GM10266 (cell line): ENCODE results near the gene CDPF1.

Experiments
- DNase-seq: peaks from one replicate; pipeline ENCODE4 v3.0.0; 2012; ENCODE audit errors: extremely low spot score
- CTCF ChIP-seq: IDR thresholded peaks from 2 replicates; pipeline ENCODE4 v1.5.1; 2012; ENCODE audit warnings: mild to moderate bottlenecking, low read depth; ENCODE audit not compliant: control insufficient read depth, insufficient read depth; ENCODE audit errors: missing control alignments

The CDPF1 gene

DNA sequence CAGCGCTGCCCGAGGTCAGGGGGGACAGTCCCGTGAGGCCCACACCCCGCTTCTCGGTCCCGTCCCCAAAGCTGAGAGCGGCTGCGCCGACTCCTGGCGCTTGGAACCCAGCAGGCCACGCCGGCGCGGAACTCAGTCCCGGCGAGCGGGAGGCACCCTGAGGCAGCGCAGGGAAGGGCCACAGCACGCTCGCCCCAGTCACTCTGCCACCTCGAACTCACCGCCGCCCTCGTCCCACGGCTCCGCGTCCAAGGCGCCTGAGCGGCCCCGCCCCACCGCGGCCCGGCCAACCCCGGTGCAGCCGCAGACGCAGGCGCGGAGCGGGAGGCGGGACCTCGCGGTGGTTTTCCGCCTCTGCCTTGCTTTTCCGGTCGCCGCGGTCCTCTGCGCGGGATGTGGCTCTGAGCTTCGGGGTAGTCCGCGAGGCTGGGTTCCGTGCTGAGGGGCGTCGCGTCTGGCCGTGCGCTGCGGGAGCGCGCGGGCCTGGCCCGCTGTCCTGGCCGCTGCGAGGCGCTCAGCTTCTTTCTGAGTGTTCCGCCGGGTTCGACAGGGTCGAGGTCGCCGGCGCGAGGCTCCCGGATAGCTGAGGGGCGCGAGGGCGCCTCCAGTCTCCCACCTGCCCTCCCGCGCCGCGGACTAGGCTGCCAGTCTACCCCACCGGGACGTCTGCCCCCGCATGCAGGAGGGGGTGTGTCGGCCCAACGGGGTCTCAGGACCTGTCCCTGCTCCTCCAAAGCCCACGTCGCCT is at the start of gene CDPF1:
Gene CDPF1 (minus strand): TSS at position 259 of the 748 bp plus-strand sequence. CDS start 2,009 bp downstream, outside the sequence.
- peak; percentile 96 for DNase-seq
- peak; percentile 27 for TF ChIP-seq CTCF

GRCh38 chr22:46299101-46299500 is 49.0 kb upstream of the CDPF1 start:
- TF ChIP-seq CTCF: no peak
- DNase-seq: no peak

- DNase-seq: no peak
- TF ChIP-seq CTCF: no peak
These were observed 47.2 kb upstream of the CDPF1 start for GRCh38 chr22:46297151-46297812.

DNA sequence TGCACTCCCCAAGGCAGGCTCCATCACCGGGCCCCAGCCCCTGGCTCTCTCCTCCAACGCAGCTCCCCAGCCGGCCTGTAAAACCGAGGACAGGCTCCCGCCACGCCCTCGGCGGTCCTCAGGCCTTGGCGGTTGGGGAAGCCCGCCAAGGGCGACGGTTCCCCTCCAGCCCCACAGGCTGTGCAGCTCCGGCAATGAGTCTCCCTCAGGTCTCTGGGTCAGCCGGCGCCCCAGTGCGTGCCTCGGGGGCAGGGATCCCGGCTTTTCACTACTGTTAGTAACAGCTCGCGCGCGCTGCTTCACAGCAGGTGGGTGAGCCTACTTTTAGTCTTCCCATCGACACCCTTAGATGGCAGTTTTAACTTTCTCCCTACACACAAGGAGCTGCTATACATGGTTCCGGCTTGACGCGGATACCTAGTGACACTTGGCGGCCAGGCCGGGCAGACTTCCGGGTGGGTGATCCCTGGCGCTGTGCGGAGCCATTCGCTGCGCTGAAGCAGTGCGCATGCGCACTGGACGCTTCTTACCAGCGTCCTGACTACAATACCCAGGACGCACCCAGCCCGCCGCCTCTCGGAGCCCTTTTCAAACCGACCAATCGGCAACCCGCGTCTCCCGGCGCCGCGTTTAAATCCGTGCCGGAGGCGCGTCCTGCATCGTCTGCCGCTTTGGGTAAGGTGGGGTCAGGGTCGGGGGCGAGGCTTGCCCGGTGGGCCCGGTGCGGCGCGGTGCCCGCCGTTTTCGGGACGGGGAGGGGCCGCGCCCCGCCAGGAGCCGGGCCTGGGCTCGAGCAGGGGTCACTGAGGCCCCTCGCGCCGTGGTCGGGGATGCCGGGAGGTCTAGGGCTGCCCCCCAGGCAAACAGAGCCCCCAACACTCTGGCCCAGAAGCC is 46.4 kb upstream of the CDPF1 start, which contains the start of gene GTSE1:
Gene GTSE1 (plus strand): TSS at position 614 of the 894 bp plus-strand sequence. CDS start 531 bp downstream, outside the sequence.
- DNase-seq: peak; percentile 99
- peak; percentile 45 for TF ChIP-seq CTCF

DNA sequence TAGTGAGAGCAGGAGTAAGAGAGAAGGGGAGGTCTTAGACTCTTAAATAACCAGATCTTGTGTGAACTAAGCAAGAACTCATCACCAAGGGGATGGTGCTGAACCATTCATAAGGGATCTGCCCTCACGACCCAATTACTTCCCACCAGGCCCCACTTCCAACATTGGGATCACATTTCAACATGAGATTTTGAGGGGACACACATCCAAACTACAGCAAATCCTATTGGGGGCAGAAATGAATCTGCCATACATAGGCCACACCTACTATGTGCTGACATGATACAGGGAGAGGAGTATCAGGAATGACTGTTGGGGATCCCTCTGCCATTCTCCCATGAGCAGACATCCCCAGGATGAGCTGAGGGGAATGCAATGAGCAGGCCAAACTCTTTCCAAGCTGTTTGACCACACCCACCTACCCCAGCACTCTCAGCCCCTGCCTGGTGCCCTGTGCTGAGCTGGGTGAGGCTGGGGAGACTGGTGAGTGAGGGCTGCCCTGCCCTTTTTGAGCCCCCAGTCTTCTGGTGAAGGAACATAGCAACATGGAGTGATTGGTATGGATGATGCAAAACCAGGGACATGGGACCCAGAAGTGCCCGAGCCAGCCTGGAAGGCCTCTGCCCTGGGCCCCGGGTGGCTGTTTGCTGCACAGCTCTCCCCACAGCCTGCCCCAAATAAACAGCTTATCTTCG is 45.3 kb upstream of the CDPF1 start:
- no peak for TF ChIP-seq CTCF
- DNase-seq: no peak

DNA sequence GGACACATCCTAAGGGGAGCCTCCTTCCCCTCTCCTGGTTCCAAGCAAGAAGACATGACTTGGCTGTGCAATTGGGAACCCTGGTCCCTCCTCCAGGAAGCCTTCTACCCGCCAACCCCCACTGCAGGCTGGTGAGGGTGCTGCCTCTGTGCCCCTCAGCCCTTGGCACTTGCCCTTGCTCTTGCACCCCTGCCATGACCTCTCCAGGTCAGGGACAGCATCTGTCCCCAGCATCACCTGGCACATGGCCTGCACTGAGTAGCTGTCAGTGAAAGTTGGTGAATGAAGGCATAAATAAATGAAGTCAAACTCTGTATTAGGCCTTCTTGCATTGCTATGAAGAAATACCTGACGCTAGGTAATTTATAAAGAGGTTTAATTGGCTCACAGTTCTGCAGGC is 44.7 kb upstream of the CDPF1 start:
- DNase-seq: no peak
- no peak for TF ChIP-seq CTCF
